Glomerular endothelial cell (primary cell): ENCODE measurements around the gene TRAF5. TPM values are rescaled to one million over a fixed set of nuclear protein-coding genes. Genes with fewer than 3 reads are reported as not detected.
"Not testable (repeated sequence)": the region's sequence is repeated elsewhere in the genome, so short reads cannot be mapped to it uniquely, and the experiment has no call there.

Experiments used
- DNase-seq: peaks from one replicate; pipeline ENCODE4 v3.0.0-alpha.2; 2011; ENCODE audit warnings: low read depth, low spot score; ENCODE audit errors: extremely low read depth
- total RNA-seq: library from RNA; depleted of rRNA; stranded (reverse); fragments of >200 nt; gene quantifications from 2 replicates; pipeline ENCODE4 v1.2.3, GENCODE V29; 2015

The TRAF5 gene
- total RNA-seq, 1 donor from 2014 or later = 22.8 TPM

DNA sequence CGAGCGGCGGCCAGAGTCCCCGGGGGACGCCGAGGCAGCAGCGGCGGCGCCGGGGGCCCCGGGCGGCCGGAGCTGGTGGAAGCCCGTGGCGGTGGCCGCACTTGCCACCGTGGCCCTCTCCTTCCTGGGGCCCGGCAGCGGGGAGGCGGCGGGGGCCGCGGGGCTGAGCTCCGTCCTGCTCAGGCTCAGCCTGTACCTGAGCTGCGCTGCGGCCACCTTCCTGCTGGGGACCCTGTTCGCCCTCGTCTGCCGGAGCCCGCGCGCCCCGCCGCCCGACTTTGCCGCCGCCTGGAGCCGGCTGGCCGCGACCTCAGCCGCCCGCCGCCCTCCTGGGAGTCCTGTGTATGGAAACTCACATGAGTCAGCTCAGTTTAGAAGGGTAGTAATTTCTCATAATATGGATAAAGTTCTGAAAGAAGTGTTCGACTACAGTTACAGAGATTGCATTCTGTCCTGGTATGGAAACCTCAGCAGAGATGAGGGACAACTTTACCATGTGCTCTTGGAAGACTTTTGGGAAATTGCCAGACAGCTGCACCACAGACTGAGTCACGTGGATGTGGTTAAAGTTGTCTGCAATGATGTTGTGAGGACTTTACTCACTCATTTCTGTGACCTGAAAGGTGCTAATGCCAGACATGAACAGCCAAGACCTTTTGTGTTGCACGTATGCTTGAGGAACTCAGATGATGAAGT is 90.1 kb downstream of the TRAF5 start:
- DNase-seq = not testable (repeated sequence)

DNA sequence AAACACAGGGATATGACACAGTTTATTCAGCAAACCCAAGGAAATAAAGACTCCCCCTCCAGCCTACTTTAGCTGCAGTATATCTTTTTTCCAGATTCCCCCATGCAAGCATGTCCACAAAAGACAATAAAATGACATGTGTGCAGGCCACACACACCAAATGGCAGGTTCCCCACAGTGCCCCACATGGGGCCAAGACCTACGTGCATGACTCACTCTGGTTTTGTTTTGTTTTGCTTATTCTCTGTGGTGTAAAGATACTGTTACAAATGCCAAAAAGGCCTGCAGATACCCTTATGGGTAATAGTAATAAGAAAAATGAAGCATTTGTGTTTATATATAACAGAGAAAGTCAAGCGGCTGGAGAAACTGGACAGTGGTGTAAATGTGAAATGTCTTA is 93.8 kb downstream of the TRAF5 start:
- DNase-seq = no peak

DNA sequence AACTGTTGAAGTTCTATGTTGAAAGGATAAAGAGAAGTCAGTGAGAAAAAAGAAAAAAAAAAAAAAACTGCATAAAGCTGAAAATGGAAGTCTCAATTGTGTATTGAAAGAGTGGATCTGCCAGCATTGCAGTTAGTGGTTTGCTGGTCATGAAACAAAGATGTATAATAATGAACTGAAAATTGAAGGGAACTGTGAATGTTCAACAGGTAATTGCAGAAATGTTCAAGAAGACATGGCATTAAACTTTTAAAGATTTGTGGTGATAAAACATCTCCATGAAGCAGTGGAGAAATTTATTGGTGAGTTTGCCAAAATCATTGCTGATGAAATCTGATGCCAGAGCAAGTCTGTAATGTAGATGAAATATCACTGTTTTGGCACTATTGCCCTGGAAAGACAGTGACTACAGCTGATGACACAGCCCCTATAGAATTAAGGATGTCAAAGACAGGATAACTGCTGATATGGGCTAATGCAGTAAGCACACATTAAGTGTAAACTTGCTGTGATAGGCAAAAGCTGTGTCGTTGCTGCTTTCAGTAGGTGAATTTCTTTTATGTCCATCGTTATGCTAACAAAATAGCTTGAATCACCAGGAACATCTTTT is 94.3 kb downstream of the TRAF5 start:
- no peak for DNase-seq

DNA sequence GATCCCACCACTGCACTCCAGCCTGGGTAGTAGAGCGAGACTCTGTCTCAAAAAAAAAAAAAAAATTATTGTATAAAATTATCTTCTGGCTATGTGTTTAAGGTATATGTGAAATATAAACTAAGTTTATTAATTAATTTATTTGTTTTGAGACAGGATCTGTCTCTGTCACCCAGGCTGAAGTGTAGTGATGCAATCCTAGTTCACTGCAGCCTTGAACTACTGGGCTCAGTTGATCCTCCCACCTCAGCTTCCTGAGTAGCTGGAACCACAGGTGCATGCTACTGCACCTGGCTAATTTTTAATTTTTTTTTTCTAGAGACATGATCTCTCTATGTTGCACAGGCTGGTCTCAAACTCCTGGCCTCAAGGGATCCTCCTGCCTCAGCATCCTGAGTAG is 97.4 kb downstream of the TRAF5 start:
- DNase-seq = no peak

Other genes with a start within 250 kb of the TRAF5 start
- gene KCNH1, start 192.7 kb upstream of the TRAF5 start, total RNA-seq = 0.06 and 2.9 TPM in 2 replicates
- 16.6 and 21.9 TPM in 2 replicates for gene RCOR3, start 67.5 kb upstream of the TRAF5 start, total RNA-seq
- gene RD3, start 165.3 kb downstream of the TRAF5 start, total RNA-seq = not detected in 2 replicates